H1 (cell line): ENCODE data around the gene SIX1. TPM values are rescaled to one million over a fixed set of nuclear protein-coding genes. Genes with fewer than 3 reads are reported as not detected.
A peak's percentile ranks its signal among the peaks of the same experiment; 100 is the strongest.

ENCODE experiments used
- CTCF ChIA-PET: fragments of 300-600 bp; sonication (Branson Sonifier 250); formaldehyde crosslinking; loops from one replicate; lab custom pipeline; 2021; ENCODE audit not compliant: partially characterized antibody; lab: Charles Lee
- POLR2A ChIA-PET: fragments of 300-600 bp; sonication (Branson Sonifier 250); formaldehyde crosslinking; loops from one replicate; lab custom pipeline; 2021; ENCODE audit warnings: inconsistent platforms; ENCODE audit not compliant: partially characterized antibody; lab: Charles Lee
- DNase-seq, 2 experiments: peaks; one replicate each; pipeline versions ENCODE4 v3.0.0 to v3.0.0-alpha.2; 2010 to 2022; ENCODE audit warnings: low spot score in 2 of 2, low read depth in 1 of 2, mixed read lengths in 1 of 2
- FAIRE-seq: peaks from 2 replicates; lab custom pipeline; 2011; peaks lifted over from hg19 to GRCh38; lab: Jason Lieb, UNC
- H2AFZ ChIP-seq: 2 replicates; pipeline ENCODE4 v1.8.1; 2012; ENCODE audit warnings: low read length, inconsistent platforms
- H2AK5ac ChIP-seq: 2 replicates; pipeline ENCODE4 v1.6.1; 2013; ENCODE audit warnings: low read depth, low read length
- H2BK120ac ChIP-seq: replicated peaks from 2 replicates; pipeline ENCODE3; 2013; ENCODE audit warnings: low read depth, low read length, inconsistent platforms
- H2BK12ac ChIP-seq: 2 replicates; pipeline ENCODE4 v1.6.1; 2013; ENCODE audit warnings: low read depth, low read length
- H2BK15ac ChIP-seq: 2 replicates; pipeline ENCODE4 v1.6.1; 2013; ENCODE audit warnings: low read length
- H2BK20ac ChIP-seq: 2 replicates; pipeline ENCODE4 v1.6.1; 2013; ENCODE audit warnings: low read length
- H2BK5ac ChIP-seq: 2 replicates; pipeline ENCODE4 v1.6.1; 2013; ENCODE audit warnings: low read depth, low read length
- H3K14ac ChIP-seq: 2 replicates; pipeline ENCODE4 v1.6.1; 2013; ENCODE audit warnings: inconsistent platforms; ENCODE audit not compliant: insufficient read length
- H3K18ac ChIP-seq: 2 replicates; pipeline ENCODE4 v1.6.1; 2013; ENCODE audit warnings: low read length; ENCODE audit errors: extremely low read depth
- H3K23ac ChIP-seq: 2 replicates; pipeline ENCODE4 v1.6.1; 2013; ENCODE audit warnings: inconsistent platforms; ENCODE audit not compliant: insufficient read length
- H3K23me2 ChIP-seq: 2 replicates; pipeline ENCODE4 v1.6.1; 2013; ENCODE audit warnings: low read depth, low read length
- H3K27ac ChIP-seq: 2 replicates; pipeline ENCODE4 v1.6.1; 2011; ENCODE audit warnings: low read depth, low read length, inconsistent platforms
- H3K27me3 ChIP-seq, 4 experiments: replicated peaks in 1 of 4; 1 replicate in 1 of 4; 2 replicates in 3 of 4; pipeline versions ENCODE4 v1.6.1 to v1.8.1; 2011 to 2013; ENCODE audit warnings: low read length in 3 of 4, mild to moderate bottlenecking in 3 of 4, inconsistent platforms in 2 of 4, mixed read lengths in 2 of 4, moderate library complexity in 1 of 4; ENCODE audit not compliant: control insufficient read depth in 3 of 4, insufficient read depth in 3 of 4; ENCODE audit errors: extremely low read depth in 1 of 4
- H3K36me3 ChIP-seq, 4 experiments: 2 replicates each; pipeline versions ENCODE4 v1.6.1 to v1.8.1; 2011 to 2013; ENCODE audit warnings: mild to moderate bottlenecking in 4 of 4, low read length in 3 of 4, moderate library complexity in 2 of 4, control low read depth in 1 of 4, inconsistent platforms in 1 of 4; ENCODE audit not compliant: insufficient read depth in 4 of 4, control insufficient read depth in 2 of 4
- H3K4ac ChIP-seq: replicated peaks from 2 replicates; pipeline ENCODE3; 2013; ENCODE audit warnings: low read length, low read depth, mixed read lengths, inconsistent platforms; ENCODE audit not compliant: insufficient read length
- H3K4me1 ChIP-seq, 4 experiments: replicated peaks in 1 of 4; 1 replicate in 1 of 4; 2 replicates in 3 of 4; pipeline versions ENCODE4 v1.6.1 to v1.8.1; 2011 to 2013; ENCODE audit warnings: low read length in 3 of 4, inconsistent platforms in 2 of 4, mixed read lengths in 1 of 4; ENCODE audit not compliant: insufficient read depth in 4 of 4, control insufficient read depth in 3 of 4
- H3K4me2 ChIP-seq, 2 experiments: 2 replicates each; pipeline versions ENCODE4 v1.6.1 to v1.8.1; 2011 to 2013; ENCODE audit warnings: low read depth in 2 of 2, low read length in 2 of 2, control low read depth in 1 of 2, inconsistent platforms in 1 of 2, mild to moderate bottlenecking in 1 of 2; ENCODE audit not compliant: insufficient read depth in 1 of 2
- H3K4me3 ChIP-seq, 4 experiments: fragments of 200-600, 300-600 bp in 1 of 4; sonication (generic), shearing (Covaris generic), sonication (Bioruptor Twin) in 1 of 4; 2 replicates each; pipeline versions ENCODE4 v1.5.1 to v1.8.1; 2011 to 2016; ENCODE audit warnings: low read length in 4 of 4, low read depth in 3 of 4, control low read depth in 2 of 4, inconsistent platforms in 2 of 4, mild to moderate bottlenecking in 2 of 4, mixed read lengths in 1 of 4, moderate library complexity in 1 of 4; ENCODE audit not compliant: insufficient read depth in 2 of 4; ENCODE audit errors: extremely low read depth in 1 of 4
- H3K56ac ChIP-seq: replicated peaks from 2 replicates; pipeline ENCODE3; 2013; ENCODE audit warnings: low read depth, mild to moderate bottlenecking, mixed read lengths, low read length, inconsistent platforms; ENCODE audit not compliant: insufficient read length
- H3K79me1 ChIP-seq: 2 replicates; pipeline ENCODE4 v1.6.1; 2013; ENCODE audit warnings: low read depth, low read length, control low read depth
- H3K79me2 ChIP-seq, 2 experiments: 2 replicates each; pipeline versions ENCODE4 v1.6.1 to v1.8.1; 2012 to 2013; ENCODE audit warnings: low read length in 2 of 2, mild to moderate bottlenecking in 2 of 2, inconsistent platforms in 1 of 2; ENCODE audit not compliant: insufficient read depth in 2 of 2, control insufficient read depth in 1 of 2
- H3K9ac ChIP-seq, 4 experiments: replicated peaks in 1 of 4; 1 replicate in 1 of 4; 2 replicates in 3 of 4; pipeline versions ENCODE4 v1.6.1 to v1.8.1; 2011 to 2013; ENCODE audit warnings: low read depth in 3 of 4, low read length in 3 of 4, control low read depth in 2 of 4, mild to moderate bottlenecking in 2 of 4, moderate library complexity in 2 of 4, inconsistent platforms in 1 of 4; ENCODE audit errors: extremely low read depth in 1 of 4
- H3K9me3 ChIP-seq, 2 experiments: 2 replicates each; pipeline versions ENCODE4 v1.6.1 to v1.8.1; 2012 to 2013; ENCODE audit warnings: mild to moderate bottlenecking in 2 of 2, moderate library complexity in 2 of 2, control low read depth in 1 of 2, inconsistent platforms in 1 of 2, low read depth in 1 of 2, low read length in 1 of 2, mixed read lengths in 1 of 2; ENCODE audit not compliant: insufficient read depth in 2 of 2
- H4K20me1 ChIP-seq, 2 experiments: replicated peaks in 1 of 2; 2 replicates each; pipeline versions ENCODE3 to v1.8.1; 2011 to 2013; ENCODE audit warnings: inconsistent platforms in 2 of 2, low read length in 2 of 2, mild to moderate bottlenecking in 1 of 2; ENCODE audit not compliant: insufficient read depth in 2 of 2, control insufficient read depth in 1 of 2
- H4K5ac ChIP-seq: 2 replicates; pipeline ENCODE4 v1.6.1; 2013; ENCODE audit warnings: low read length, low read depth, mixed read lengths, inconsistent platforms; ENCODE audit not compliant: insufficient read length
- H4K8ac ChIP-seq: 2 replicates; pipeline ENCODE4 v1.8.0; 2013; ENCODE audit warnings: mild to moderate bottlenecking, moderate library complexity, low read length, inconsistent platforms; ENCODE audit not compliant: insufficient read depth; ENCODE audit errors: extremely low read depth
- H4K91ac ChIP-seq: replicated peaks from 2 replicates; pipeline ENCODE3; 2013; ENCODE audit warnings: low read length, mixed read lengths, inconsistent platforms; ENCODE audit not compliant: insufficient read length
- CBX8 ChIP-seq: fragments of 300-800, 300-1000 bp; sonication (generic); IDR thresholded peaks from 2 replicates; pipeline ENCODE4 v1.7.1; 2016; ENCODE audit warnings: low read depth, low read length, borderline replicate concordance
- CTBP2 ChIP-seq: IDR thresholded peaks from 2 replicates; pipeline ENCODE4 v1.7.0; 2011; ENCODE audit warnings: borderline replicate concordance, mild to moderate bottlenecking, moderate library complexity, mixed read lengths, low read length; ENCODE audit not compliant: insufficient read depth, insufficient read length
- EZH2 ChIP-seq: fragments of 200-600 bp; sonication (generic); IDR thresholded peaks from 2 replicates; pipeline ENCODE4 v1.7.1; 2012; ENCODE audit warnings: low read depth, mild to moderate bottlenecking, moderate library complexity, low read length, inconsistent platforms; ENCODE audit not compliant: severe bottlenecking
- HDAC6 ChIP-seq: IDR thresholded peaks from one replicate; pipeline ENCODE4 v1.7.1; 2012; ENCODE audit warnings: low read depth, mild to moderate bottlenecking, inconsistent platforms, low read length, moderate library complexity
- KDM4A ChIP-seq: IDR thresholded peaks from one replicate; pipeline ENCODE4 v1.7.1; 2012; ENCODE audit warnings: low read depth, mild to moderate bottlenecking, moderate library complexity, low read length, inconsistent platforms; ENCODE audit not compliant: severe bottlenecking
- RNF2 ChIP-seq: fragments of 200-900, 300-1000 bp; sonication (generic); IDR thresholded peaks from 2 replicates; pipeline ENCODE4 v1.7.1; 2016; ENCODE audit warnings: borderline replicate concordance, low read depth, mild to moderate bottlenecking, antibody characterized with exemption, low read length; ENCODE audit not compliant: poor library complexity, severe bottlenecking; ENCODE audit errors: missing control alignments
- SP2 ChIP-seq: IDR thresholded peaks from 2 replicates; pipeline ENCODE4 v1.6.1; 2012; ENCODE audit warnings: mild to moderate bottlenecking, low read length, inconsistent platforms
- SUZ12 ChIP-seq: fragments of 200-600 bp; sonication (generic); IDR thresholded peaks from 2 replicates; pipeline ENCODE4 v1.6.1; 2012; ENCODE audit warnings: mild to moderate bottlenecking, inconsistent platforms, low read length, moderate library complexity, mixed read lengths
- WGBS, 2 experiments: shearing (Covaris generic) in 1 of 2; methylation state at CpG; one replicate each; pipeline versions ENCODE4 v1.1.6 to v1.1.7; 2013 to 2015; ENCODE audit warnings: low lambda C conversion rate in 2 of 2, mixed read lengths in 2 of 2, inconsistent platforms in 1 of 2, low coverage in 1 of 2, missing lambda C conversion rate in 1 of 2; ENCODE audit not compliant: insufficient replicate concordance in 2 of 2, insufficient coverage in 1 of 2, insufficient read length in 1 of 2; ENCODE audit errors: extremely low coverage in 1 of 2, missing lambda C conversion rate in 1 of 2; 5-methylcytosine and 5-hydroxymethylcytosine counted together
- polyA plus RNA-seq, 7 experiments: library from polyadenylated mRNA; depleted of rRNA in 3 of 7; stranded (reverse) in 5 of 7; unstranded in 2 of 7; fragments of >200 nt in 5 of 7; fragments of 200-250 nt in 2 of 7; gene quantifications; 1 replicate in 5 of 7; 2 replicates in 1 of 7; 4 replicates in 1 of 7; pipeline versions ENCODE4 v1.2.1 to v1.2.3, GENCODE V29; 2011 to 2013; ENCODE audit warnings: missing spikeins in 2 of 7, mixed read lengths in 2 of 7
- total RNA-seq: library from RNA; stranded (reverse); fragmentation: NEBNext Ultra II Directional; extraction: Animal tissue kit (Norgen Biotek cat#: 25700); gene quantifications from 2 replicates; pipeline ENCODE4 v1.2.1, GENCODE V29; 2021

Gene SIX1
- total and polyA plus RNA-seq, 2 of the 8 experiments (the other 6 are each of a cell fraction or from before 2014, with no cell fraction given) = 0.03 to 0.69 TPM

DNA sequence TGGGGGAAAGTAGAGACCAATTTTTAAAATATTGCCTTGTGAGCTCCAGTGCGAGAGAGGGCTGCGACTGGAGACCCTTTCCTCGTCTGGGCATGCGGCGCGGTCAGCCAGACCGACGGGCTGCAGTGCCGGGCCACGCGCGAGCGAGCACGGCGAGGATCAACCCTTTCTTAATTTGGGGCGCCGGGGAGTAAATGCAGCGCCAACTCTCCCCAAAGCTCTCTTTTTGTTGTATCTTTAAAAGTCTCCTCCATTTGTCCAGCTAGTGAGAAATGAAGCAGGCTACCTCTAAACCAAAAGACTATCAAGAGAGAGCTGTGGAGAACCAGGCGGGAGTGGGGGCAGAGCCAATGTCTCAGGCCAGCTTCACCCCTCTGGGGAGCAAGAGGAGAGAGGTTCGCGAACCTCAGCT, 1.4 kb downstream of the SIX1 start:
- Histone ChIP-seq H4K5ac (no peak overlapping the region), H3K9me3 (no peaks in the 10 kb centered on the region), H3K27ac (no peak overlapping the region), H2AK5ac (no peak overlapping the region), H3K4ac (no peak overlapping the region), H4K91ac (no peak overlapping the region), H2BK120ac (no peak overlapping the region), H2AFZ (no peak overlapping the region), H3K27me3 (peaks cover 79 to 98% (median 89%) of the 10 kb centered on the region in 4 experiments), H3K9ac (no peak overlapping the region), H3K4me3 (peak overlapping the region in 1 of 4 experiments; percentile 63; a peak in 2 of 8 replicates), H3K36me3 (peaks cover 0 to 2% (median 0%) of the 10 kb centered on the region in 4 experiments; a peak in 1 of 8 replicates), H2BK20ac (no peak overlapping the region), H3K4me1 (peaks cover 16 to 44% (median 23%) of the 10 kb centered on the region in 4 experiments), H3K4me2 (peak overlapping the region; percentile 82 to 83), H3K14ac (no peak overlapping the region)
- DNase-seq (no peak), FAIRE-seq (no peak)
- POLR2A ChIA-PET = interaction anchor here (1.0 to 1.3 kb wide), 2 partner anchors 9 to 76 kb away, joined by 4 read pairs; partner anchors contain the start of gene SIX4
- TF ChIP-seq HDAC6 (no peak), SUZ12 (peak; percentile 79), EZH2 (peak; percentile 89), SP2 (no peak), RNF2 (peak; percentile 44), CBX8 (peak; percentile 98; the same call in 1 of the 2 replicates), CTBP2 (no peak), KDM4A (peak; percentile 15)
- TF ChIP-seq, all 59 proteins: peak for 5
- no peak overlapping the region for H2BK5ac ChIP-seq
- H3K56ac ChIP-seq = no peak overlapping the region
- H3K23ac ChIP-seq = no peak overlapping the region
- 2% methylated on average over 21 of the region's 21 CpGs; no CpG with 5 or more reads in 1 of the 2 experiments for WGBS, 2 experiments
- H3K18ac ChIP-seq = no peak overlapping the region
- CTCF ChIA-PET = interaction anchor here (0.6 to 3.6 kb wide), 5 partner anchors 9 to 138 kb away, joined by 3 to 10 read pairs (median 4); partner anchors contain the start of gene SIX6
- peaks cover 14% of the 10 kb centered on the region for H3K23me2 ChIP-seq
- no peak overlapping the region for H2BK15ac ChIP-seq
- peak overlapping the region; percentile 76 for H4K8ac ChIP-seq
- H3K79me2 ChIP-seq = no peaks in the 10 kb centered on the region
- peaks cover 5 to 19% of the 10 kb centered on the region in 2 experiments for H4K20me1 ChIP-seq
- H3K79me1 ChIP-seq = no peaks in the 10 kb centered on the region
- H2BK12ac ChIP-seq = peak overlapping the region; percentile 81; the same call in 1 of the 2 replicates
